ENCODE data around the gene COG5.

The COG5 gene

GRCh38 chr7:107474104-107474521 lies 89.6 kb downstream of the COG5 start:
- TF ChIP-seq, protein P1, sequence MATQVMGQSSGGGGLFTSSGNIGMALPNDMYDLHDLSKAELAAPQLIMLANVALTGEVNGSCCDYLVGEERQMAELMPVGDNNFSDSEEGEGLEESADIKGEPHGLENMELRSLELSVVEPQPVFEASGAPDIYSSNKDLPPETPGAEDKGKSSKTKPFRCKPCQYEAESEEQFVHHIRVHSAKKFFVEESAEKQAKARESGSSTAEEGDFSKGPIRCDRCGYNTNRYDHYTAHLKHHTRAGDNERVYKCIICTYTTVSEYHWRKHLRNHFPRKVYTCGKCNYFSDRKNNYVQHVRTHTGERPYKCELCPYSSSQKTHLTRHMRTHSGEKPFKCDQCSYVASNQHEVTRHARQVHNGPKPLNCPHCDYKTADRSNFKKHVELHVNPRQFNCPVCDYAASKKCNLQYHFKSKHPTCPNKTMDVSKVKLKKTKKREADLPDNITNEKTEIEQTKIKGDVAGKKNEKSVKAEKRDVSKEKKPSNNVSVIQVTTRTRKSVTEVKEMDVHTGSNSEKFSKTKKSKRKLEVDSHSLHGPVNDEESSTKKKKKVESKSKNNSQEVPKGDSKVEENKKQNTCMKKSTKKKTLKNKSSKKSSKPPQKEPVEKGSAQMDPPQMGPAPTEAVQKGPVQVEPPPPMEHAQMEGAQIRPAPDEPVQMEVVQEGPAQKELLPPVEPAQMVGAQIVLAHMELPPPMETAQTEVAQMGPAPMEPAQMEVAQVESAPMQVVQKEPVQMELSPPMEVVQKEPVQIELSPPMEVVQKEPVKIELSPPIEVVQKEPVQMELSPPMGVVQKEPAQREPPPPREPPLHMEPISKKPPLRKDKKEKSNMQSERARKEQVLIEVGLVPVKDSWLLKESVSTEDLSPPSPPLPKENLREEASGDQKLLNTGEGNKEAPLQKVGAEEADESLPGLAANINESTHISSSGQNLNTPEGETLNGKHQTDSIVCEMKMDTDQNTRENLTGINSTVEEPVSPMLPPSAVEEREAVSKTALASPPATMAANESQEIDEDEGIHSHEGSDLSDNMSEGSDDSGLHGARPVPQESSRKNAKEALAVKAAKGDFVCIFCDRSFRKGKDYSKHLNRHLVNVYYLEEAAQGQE (IDR thresholded peaks at IDR 0.05; ENCODE audit: insufficient read depth in 1 of 2, low read depth in 2 of 2, low read length in 2 of 2), result no peak
- TF ChIP-seq FOXP2 (optimal IDR thresholded peaks at IDR 0.05; ENCODE audit: borderline replicate concordance, extremely low read depth, extremely low read length, insufficient read depth) (no peak), SIN3A (IDR thresholded peaks at IDR 0.05; ENCODE audit: borderline replicate concordance, insufficient read depth, low read length) (no peak), TAF1 (IDR thresholded peaks at IDR 0.05; ENCODE audit: borderline replicate concordance, insufficient read depth, low read length) (no peak), POLR2AphosphoS5 (IDR thresholded peaks at IDR 0.05; ENCODE audit: low read depth, low read length) (no peak)

- TF ChIP-seq POLR2AphosphoS5 (IDR thresholded peaks at IDR 0.05; ENCODE audit: low read depth, low read length) (no peak), FOXP2 (optimal IDR thresholded peaks at IDR 0.05; ENCODE audit: borderline replicate concordance, extremely low read depth, extremely low read length, insufficient read depth) (no peak), SIN3A (IDR thresholded peaks at IDR 0.05; ENCODE audit: borderline replicate concordance, insufficient read depth, low read length) (no peak), TAF1 (IDR thresholded peaks at IDR 0.05; ENCODE audit: borderline replicate concordance, insufficient read depth, low read length) (no peak)
- TF ChIP-seq, protein P1 (IDR thresholded peaks at IDR 0.05; ENCODE audit: insufficient read depth in 1 of 2, low read depth in 2 of 2, low read length in 2 of 2), result no peak
Observed at GRCh38 chr7:107472116-107472515, 91.6 kb downstream of the COG5 start.

DNA sequence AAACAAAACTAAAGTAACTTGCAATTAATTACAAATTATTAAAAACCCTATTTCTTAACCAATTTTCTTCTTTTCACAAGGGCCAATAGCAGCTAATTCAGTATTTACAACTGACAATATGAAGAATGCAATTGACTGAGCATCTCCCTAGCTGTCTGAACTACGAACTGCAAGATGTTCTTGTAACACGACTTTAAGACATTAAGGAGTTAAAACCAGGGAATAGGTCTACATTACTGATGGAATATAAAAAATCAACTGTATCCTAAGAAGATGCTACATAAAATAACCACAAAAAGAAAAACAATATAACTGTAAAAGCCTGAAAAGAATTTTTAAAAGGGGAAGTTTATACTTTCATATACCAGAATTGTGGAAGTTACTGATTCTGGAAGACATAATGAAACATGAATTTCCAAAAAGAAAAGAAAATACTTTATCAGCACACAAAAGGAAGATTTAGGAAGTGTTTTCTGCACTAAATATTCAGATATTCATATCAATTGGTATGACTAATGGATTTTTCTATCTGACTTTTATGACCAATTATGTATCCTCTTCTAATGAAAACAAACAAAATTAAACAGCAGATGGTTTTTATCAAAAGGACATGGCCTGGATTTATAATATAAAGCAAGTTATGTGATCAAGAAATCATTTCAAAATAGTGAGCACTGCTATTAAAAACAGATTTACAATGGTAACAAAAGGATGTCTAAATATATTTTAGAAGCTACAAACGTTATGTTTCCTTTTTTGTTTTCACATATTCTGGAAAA lies 92.2 kb downstream of the COG5 start:
- TF ChIP-seq TAF1 (IDR thresholded peaks at IDR 0.05; ENCODE audit: borderline replicate concordance, insufficient read depth, low read length) (no peak), SIN3A (IDR thresholded peaks at IDR 0.05; ENCODE audit: borderline replicate concordance, insufficient read depth, low read length) (no peak), POLR2AphosphoS5 (IDR thresholded peaks at IDR 0.05; ENCODE audit: low read depth, low read length) (no peak), FOXP2 (optimal IDR thresholded peaks at IDR 0.05; ENCODE audit: borderline replicate concordance, extremely low read depth, extremely low read length, insufficient read depth) (no peak)
- TF ChIP-seq, protein P1 (IDR thresholded peaks at IDR 0.05; ENCODE audit: insufficient read depth in 1 of 2, low read depth in 2 of 2, low read length in 2 of 2), result no peak

GRCh38 chr7:107469929-107470328 lies 93.8 kb downstream of the COG5 start, which contains the start of gene GPR22:
Gene GPR22 (plus strand): TSS chr7:107470057. CDS start chr7:107474061, 4,004 bp downstream.
- TF ChIP-seq SIN3A (IDR thresholded peaks at IDR 0.05; ENCODE audit: borderline replicate concordance, insufficient read depth, low read length) (no peak), FOXP2 (optimal IDR thresholded peaks at IDR 0.05; ENCODE audit: borderline replicate concordance, extremely low read depth, extremely low read length, insufficient read depth) (no peak), TAF1 (IDR thresholded peaks at IDR 0.05; ENCODE audit: borderline replicate concordance, insufficient read depth, low read length) (no peak), POLR2AphosphoS5 (IDR thresholded peaks at IDR 0.05; ENCODE audit: low read depth, low read length) (no peak)
- TF ChIP-seq, protein P1 (IDR thresholded peaks at IDR 0.05; ENCODE audit: insufficient read depth in 1 of 2, low read depth in 2 of 2, low read length in 2 of 2), result no peak

All from PFSK-1 (cell line).